ENCODE results near the gene FCGR3A.
"Not testable (repeated sequence)": the region's sequence is repeated elsewhere in the genome, so short reads cannot be mapped to it uniquely, and the experiment has no call there.

Gene FCGR3A

GRCh38 chr1:161556143-161556542 lies 6.5 kb upstream of the FCGR3A start:
- not testable (repeated sequence) for DNase-seq

GRCh38 chr1:161554815-161555417 lies 5.3 kb upstream of the FCGR3A start:
- DNase-seq = not testable (repeated sequence)

- not testable (repeated sequence) for DNase-seq
Observed at GRCh38 chr1:161554340-161554739, 4.7 kb upstream of the FCGR3A start.

- not testable (repeated sequence) for DNase-seq
Observed at GRCh38 chr1:161553631-161554030, 4.0 kb upstream of the FCGR3A start.

- not testable (repeated sequence) for DNase-seq
Observed at GRCh38 chr1:161550942-161551341, 1.3 kb upstream of the FCGR3A start.

GRCh38 chr1:161548749-161549406 lies 740 bp downstream of the FCGR3A start:
- DNase-seq = not testable (repeated sequence)

GRCh38 chr1:161547995-161548741 lies 1.4 kb downstream of the FCGR3A start:
- DNase-seq = not testable (repeated sequence)

- DNase-seq = not testable (repeated sequence)
Observed at GRCh38 chr1:161545005-161545731, 4.5 kb downstream of the FCGR3A start.

- not testable (repeated sequence) for DNase-seq
Observed at GRCh38 chr1:161543125-161543524, 6.5 kb downstream of the FCGR3A start.

GRCh38 chr1:161542091-161542559 lies 7.5 kb downstream of the FCGR3A start:
- DNase-seq = not testable (repeated sequence)

- not testable (repeated sequence) for DNase-seq
Observed at GRCh38 chr1:161540570-161540960, 9.1 kb downstream of the FCGR3A start.

- peak; percentile 75 to 79 for DNase-seq
Observed at GRCh38 chr1:161539731-161540569, 9.7 kb downstream of the FCGR3A start.

- DNase-seq = not testable (repeated sequence)
Observed at GRCh38 chr1:161538925-161539479, 10.6 kb downstream of the FCGR3A start.

- DNase-seq = not testable (repeated sequence)
Observed at GRCh38 chr1:161537068-161537669, 12.4 kb downstream of the FCGR3A start.

GRCh38 chr1:161532644-161533567 lies 16.7 kb downstream of the FCGR3A start:
- not testable (repeated sequence) for DNase-seq

- no peak for DNase-seq
Observed at GRCh38 chr1:161531986-161532643, 17.5 kb downstream of the FCGR3A start.

- peak; percentile 82 to 85 for DNase-seq
Observed at GRCh38 chr1:161530671-161531641, 18.7 kb downstream of the FCGR3A start.

GRCh38 chr1:161530158-161530557 lies 19.5 kb downstream of the FCGR3A start:
- DNase-seq = peak; percentile 9 to 42

Measured in SW 1271 (cell line).